H1 (cell line): Measurements from ENCODE around the gene GDPD2. TPM values are rescaled to one million over a fixed set of nuclear protein-coding genes. Genes with fewer than 3 reads are reported as not detected.

Experiments used
- CEBPB ChIP-seq: IDR thresholded peaks from 2 replicates; pipeline ENCODE4 v1.6.1; 2012; ENCODE audit warnings: low read depth, low read length
- CHD2 ChIP-seq: IDR thresholded peaks from 2 replicates; pipeline ENCODE4 v1.6.1; 2012; ENCODE audit warnings: low read length, improper control_type of control experiment
- CREB1 ChIP-seq: IDR thresholded peaks from 2 replicates; pipeline ENCODE4 v1.6.1; 2012; ENCODE audit warnings: inconsistent platforms
- FOSL1 ChIP-seq: IDR thresholded peaks from 2 replicates; pipeline ENCODE4 v1.6.1; 2011; ENCODE audit warnings: mild to moderate bottlenecking, low read depth, low read length, moderate library complexity; ENCODE audit not compliant: insufficient read depth
- MAX ChIP-seq: IDR thresholded peaks from 2 replicates; pipeline ENCODE4 v1.6.1; 2012; ENCODE audit warnings: inconsistent platforms
- PHF8 ChIP-seq: fragments of 200-600 bp; sonication (generic); conservative IDR thresholded peaks from 2 replicates; pipeline ENCODE4 v1.7.1; 2012; ENCODE audit warnings: low read depth, mild to moderate bottlenecking, inconsistent platforms, low read length, moderate library complexity
- POLR2AphosphoS5 ChIP-seq: IDR thresholded peaks from 2 replicates; pipeline ENCODE4 v1.6.1; 2011; ENCODE audit warnings: low read depth, low read length
- RAD21 ChIP-seq, 2 experiments: IDR thresholded peaks in 1 of 2; conservative IDR thresholded peaks in 1 of 2; 2 replicates each; pipeline ENCODE4 v1.6.1; 2011; ENCODE audit warnings: low read depth in 2 of 2, low read length in 2 of 2, improper control_type of control experiment in 1 of 2, inconsistent platforms in 1 of 2, mild to moderate bottlenecking in 1 of 2, moderate library complexity in 1 of 2
- RBBP5 ChIP-seq: IDR thresholded peaks from 2 replicates; pipeline ENCODE4 v1.7.1; 2012; ENCODE audit warnings: low read depth, mild to moderate bottlenecking, inconsistent platforms, low read length, moderate library complexity, borderline replicate concordance
- RNF2 ChIP-seq: fragments of 200-900, 300-1000 bp; sonication (generic); IDR thresholded peaks from 2 replicates; pipeline ENCODE4 v1.7.1; 2016; ENCODE audit warnings: borderline replicate concordance, low read depth, mild to moderate bottlenecking, antibody characterized with exemption, low read length; ENCODE audit not compliant: poor library complexity, severe bottlenecking; ENCODE audit errors: missing control alignments
- SRF ChIP-seq: IDR thresholded peaks from 2 replicates; pipeline ENCODE4 v1.6.1; 2011; ENCODE audit warnings: mild to moderate bottlenecking, low read depth, low read length, moderate library complexity
- TAF1 ChIP-seq: IDR thresholded peaks from 2 replicates; pipeline ENCODE4 v1.6.1; 2011; ENCODE audit warnings: mild to moderate bottlenecking, low read depth, low read length
- ZNF274 ChIP-seq: IDR thresholded peaks from 2 replicates; pipeline ENCODE4 v1.7.0; 2012; ENCODE audit warnings: low read length, borderline replicate concordance; ENCODE audit errors: extremely low read depth
- polyA plus RNA-seq, 7 experiments: library from polyadenylated mRNA; depleted of rRNA in 3 of 7; stranded (reverse) in 5 of 7; unstranded in 2 of 7; fragments of >200 nt in 5 of 7; fragments of 200-250 nt in 2 of 7; gene quantifications; 1 replicate in 5 of 7; 2 replicates in 1 of 7; 4 replicates in 1 of 7; pipeline versions ENCODE4 v1.2.1 to v1.2.3, GENCODE V29; 2011 to 2013; ENCODE audit warnings: missing spikeins in 2 of 7, mixed read lengths in 2 of 7
- total RNA-seq: library from RNA; stranded (reverse); fragmentation: NEBNext Ultra II Directional; extraction: Animal tissue kit (Norgen Biotek cat#: 25700); gene quantifications from 2 replicates; pipeline ENCODE4 v1.2.1, GENCODE V29; 2021

The GDPD2 gene
- total and polyA plus RNA-seq, 2 of the 8 experiments (the other 6 are each of a cell fraction or from before 2014, with no cell fraction given), result 25.6 to 68.3 TPM

DNA sequence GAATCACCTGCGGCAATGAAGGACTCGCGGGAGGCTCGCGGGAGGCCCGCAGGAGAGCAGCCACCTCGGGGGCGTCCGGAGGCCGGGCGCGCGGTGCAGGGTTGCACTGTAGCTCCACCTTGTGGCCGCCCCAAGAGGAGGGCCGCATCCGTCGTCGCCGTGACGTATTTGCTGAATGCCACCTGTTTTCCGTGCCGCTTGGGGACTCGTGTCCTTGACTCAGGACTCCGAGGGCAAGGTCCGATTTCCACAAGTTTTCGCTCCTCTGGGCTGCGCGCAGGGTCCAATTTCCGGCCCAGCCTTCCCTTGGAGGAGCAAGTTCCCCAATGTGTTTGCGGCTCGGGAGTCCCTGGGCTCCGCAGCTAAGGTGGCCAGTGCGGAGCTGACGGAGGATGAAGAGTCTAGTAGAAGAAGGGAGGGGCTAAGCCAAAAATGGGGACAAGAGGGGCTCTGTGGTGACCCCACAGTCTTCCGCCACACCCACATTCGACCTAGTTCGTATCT, 10.8 kb downstream of the GDPD2 start (continued):
- 0 out of 2 replicates have a peak, but pooled peaks have one; percentile 11 for TF ChIP-seq PHF8
- no peak for TF ChIP-seq RBBP5
- TF ChIP-seq CREB1, result peak; percentile 90
- TF ChIP-seq MAX, result peak; percentile 69
- 0 out of 2 replicates have a peak, but pooled peaks have one; percentile 32 for TF ChIP-seq CHD2
- no peak for TF ChIP-seq SRF
- peak; percentile 53 to 68; a peak in 3 of 4 replicates for TF ChIP-seq RAD21 (IDR thresholded peaks at IDR 0.05 in 1 of 2, conservative IDR thresholded peaks at IDR 0.05 in 1 of 2; ENCODE audit: low read depth in 2 of 2, low read length in 2 of 2)
- TF ChIP-seq CEBPB, result no peak
- peak; percentile 9; the same call in 1 of the 2 replicates for TF ChIP-seq TAF1
- no peak for TF ChIP-seq ZNF274
- TF ChIP-seq RNF2, result no peak
- peak; percentile 58 for TF ChIP-seq POLR2AphosphoS5
- no peak for TF ChIP-seq FOSL1
